ENCODE measurements around the gene MEIS2.

DNA sequence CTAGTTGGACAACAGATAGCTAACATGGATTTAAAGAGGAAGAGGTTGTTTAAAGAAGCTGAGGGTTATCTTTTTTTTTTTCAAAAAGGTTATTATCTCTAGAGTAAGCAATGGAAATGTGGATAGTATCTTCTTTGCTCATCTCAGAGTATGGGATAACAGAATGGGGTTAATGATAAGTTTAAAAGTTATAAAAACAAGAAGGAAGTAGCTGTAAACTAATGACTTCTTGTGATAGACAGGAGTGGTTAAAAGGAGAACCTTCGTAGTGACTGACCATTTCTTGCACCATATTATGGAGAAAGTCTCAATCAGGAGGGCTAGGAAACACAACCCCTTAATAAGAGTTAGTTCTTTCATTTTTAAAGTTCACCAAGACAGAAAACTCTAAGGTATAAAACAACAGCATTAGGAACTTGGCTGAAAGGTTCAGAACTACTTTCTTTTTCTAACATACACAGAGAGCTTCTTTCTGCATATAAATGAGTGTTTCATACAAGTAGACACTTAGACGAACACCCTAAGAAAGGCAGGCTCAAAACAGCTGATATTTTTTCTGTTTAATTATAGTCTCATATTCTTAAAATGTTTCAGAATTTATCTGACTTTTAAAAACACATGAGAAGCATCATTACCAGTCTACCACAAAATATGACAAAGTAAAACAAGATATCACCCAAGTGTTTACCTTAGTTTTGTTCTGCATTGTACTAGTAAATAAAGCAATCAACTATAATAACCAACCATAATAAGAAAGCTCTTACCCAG lies 140.0 kb downstream of the MEIS2 start:
- no peak for TF ChIP-seq BCL11B (tag by site-specific recombination; IDR thresholded peaks at IDR 0.05; ENCODE audit: low read depth)
- no peak for TF ChIP-seq ZNF488 (tag by site-specific recombination; IDR thresholded peaks at IDR 0.05)
- TF ChIP-seq, protein P1, sequence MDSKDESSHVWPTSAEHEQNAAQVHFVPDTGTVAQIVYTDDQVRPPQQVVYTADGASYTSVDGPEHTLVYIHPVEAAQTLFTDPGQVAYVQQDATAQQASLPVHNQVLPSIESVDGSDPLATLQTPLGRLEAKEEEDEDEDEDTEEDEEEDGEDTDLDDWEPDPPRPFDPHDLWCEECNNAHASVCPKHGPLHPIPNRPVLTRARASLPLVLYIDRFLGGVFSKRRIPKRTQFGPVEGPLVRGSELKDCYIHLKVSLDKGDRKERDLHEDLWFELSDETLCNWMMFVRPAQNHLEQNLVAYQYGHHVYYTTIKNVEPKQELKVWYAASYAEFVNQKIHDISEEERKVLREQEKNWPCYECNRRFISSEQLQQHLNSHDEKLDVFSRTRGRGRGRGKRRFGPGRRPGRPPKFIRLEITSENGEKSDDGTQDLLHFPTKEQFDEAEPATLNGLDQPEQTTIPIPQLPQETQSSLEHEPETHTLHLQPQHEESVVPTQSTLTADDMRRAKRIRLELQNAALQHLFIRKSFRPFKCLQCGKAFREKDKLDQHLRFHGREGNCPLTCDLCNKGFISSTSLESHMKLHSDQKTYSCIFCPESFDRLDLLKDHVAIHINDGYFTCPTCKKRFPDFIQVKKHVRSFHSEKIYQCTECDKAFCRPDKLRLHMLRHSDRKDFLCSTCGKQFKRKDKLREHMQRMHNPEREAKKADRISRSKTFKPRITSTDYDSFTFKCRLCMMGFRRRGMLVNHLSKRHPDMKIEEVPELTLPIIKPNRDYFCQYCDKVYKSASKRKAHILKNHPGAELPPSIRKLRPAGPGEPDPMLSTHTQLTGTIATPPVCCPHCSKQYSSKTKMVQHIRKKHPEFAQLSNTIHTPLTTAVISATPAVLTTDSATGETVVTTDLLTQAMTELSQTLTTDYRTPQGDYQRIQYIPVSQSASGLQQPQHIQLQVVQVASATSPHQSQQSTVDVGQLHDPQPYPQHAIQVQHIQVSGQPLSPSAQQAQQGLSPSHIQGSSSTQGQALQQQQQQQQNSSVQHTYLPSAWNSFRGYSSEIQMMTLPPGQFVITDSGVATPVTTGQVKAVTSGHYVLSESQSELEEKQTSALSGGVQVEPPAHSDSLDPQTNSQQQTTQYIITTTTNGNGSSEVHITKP (tag by site-specific recombination; IDR thresholded peaks at IDR 0.05) = no peak
- TF ChIP-seq ZNF211 (tag by site-specific recombination; IDR thresholded peaks at IDR 0.05; ENCODE audit: low read depth) = no peak
- no peak for TF ChIP-seq GLI2 (tag by site-specific recombination; IDR thresholded peaks at IDR 0.05; ENCODE audit: borderline replicate concordance, low read depth)
- TF ChIP-seq REST (tag by site-specific recombination; IDR thresholded peaks at IDR 0.05) = no peak
- TF ChIP-seq, protein P2, sequence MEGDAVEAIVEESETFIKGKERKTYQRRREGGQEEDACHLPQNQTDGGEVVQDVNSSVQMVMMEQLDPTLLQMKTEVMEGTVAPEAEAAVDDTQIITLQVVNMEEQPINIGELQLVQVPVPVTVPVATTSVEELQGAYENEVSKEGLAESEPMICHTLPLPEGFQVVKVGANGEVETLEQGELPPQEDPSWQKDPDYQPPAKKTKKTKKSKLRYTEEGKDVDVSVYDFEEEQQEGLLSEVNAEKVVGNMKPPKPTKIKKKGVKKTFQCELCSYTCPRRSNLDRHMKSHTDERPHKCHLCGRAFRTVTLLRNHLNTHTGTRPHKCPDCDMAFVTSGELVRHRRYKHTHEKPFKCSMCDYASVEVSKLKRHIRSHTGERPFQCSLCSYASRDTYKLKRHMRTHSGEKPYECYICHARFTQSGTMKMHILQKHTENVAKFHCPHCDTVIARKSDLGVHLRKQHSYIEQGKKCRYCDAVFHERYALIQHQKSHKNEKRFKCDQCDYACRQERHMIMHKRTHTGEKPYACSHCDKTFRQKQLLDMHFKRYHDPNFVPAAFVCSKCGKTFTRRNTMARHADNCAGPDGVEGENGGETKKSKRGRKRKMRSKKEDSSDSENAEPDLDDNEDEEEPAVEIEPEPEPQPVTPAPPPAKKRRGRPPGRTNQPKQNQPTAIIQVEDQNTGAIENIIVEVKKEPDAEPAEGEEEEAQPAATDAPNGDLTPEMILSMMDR (tag by site-specific recombination; IDR thresholded peaks at IDR 0.05) = no peak
- TF ChIP-seq ZNF585B (tag by site-specific recombination; IDR thresholded peaks at IDR 0.05) = no peak
- TF ChIP-seq ZNF248 (tag by site-specific recombination; IDR thresholded peaks at IDR 0.05) = no peak
- no peak for TF ChIP-seq ZNF354C (tag by site-specific recombination; IDR thresholded peaks at IDR 0.05; ENCODE audit: borderline replicate concordance, low read depth)
- TF ChIP-seq ZNF670 (tag by site-specific recombination; IDR thresholded peaks at IDR 0.05; ENCODE audit: low read depth) = no peak
- no peak for TF ChIP-seq REPIN1 (tag by site-specific recombination; IDR thresholded peaks at IDR 0.05; ENCODE audit: low read depth)
- no peak for TF ChIP-seq ZNF202 (tag by site-specific recombination; IDR thresholded peaks at IDR 0.05; ENCODE audit: borderline replicate concordance)
- no peak for TF ChIP-seq ZBTB1 (tag by site-specific recombination; IDR thresholded peaks at IDR 0.05)

All from HEK293 (cell line).